Measurements from ENCODE around the gene MATCAP1. TPM values are rescaled to one million over a fixed set of nuclear protein-coding genes. Genes with fewer than 3 reads are reported as not detected.

The MATCAP1 gene
- total and polyA plus RNA-seq, 2 donors from 2014 or later, result 15.5 to 38.8 TPM

- FAIRE-seq (no peak), DNase-seq (no peak)
- no peaks in the 10 kb centered on the region for H3K9me3 ChIP-seq (ENCODE audit: control insufficient read depth in 2 of 3, insufficient read depth in 1 of 3, low read length in 3 of 3)
- intact Hi-C loops (cut with DNase I), result no loop called here
- no peak overlapping the region for H3K4me3 ChIP-seq (ENCODE audit: low read length in 3 of 3)
- H3K36me3 ChIP-seq (ENCODE audit: control insufficient read depth in 2 of 3, insufficient read depth in 3 of 3, low read length in 3 of 3), result no peaks in the 10 kb centered on the region
- H3K4me1 ChIP-seq (ENCODE audit: control insufficient read depth in 2 of 3, insufficient read depth in 2 of 3, low read depth in 1 of 3, low read length in 3 of 3), result peaks cover 0 to 48% (median 4%) of the 10 kb centered on the region in 3 donors
- TF ChIP-seq CTCF (IDR thresholded peaks at IDR 0.05; ENCODE audit: borderline replicate concordance, extremely low read depth, insufficient read depth), result no peak
- H3K9ac ChIP-seq (ENCODE audit: low read length in 3 of 3), result no peak overlapping the region
- peaks cover 44% of the 10 kb centered on the region for H3K27me3 ChIP-seq (ENCODE audit: control insufficient read depth, insufficient read depth, low read length)
- no peak overlapping the region for H3K27ac ChIP-seq (ENCODE audit: low read depth in 2 of 2, low read length in 2 of 2)
Observed at GRCh38 chr16:67166598-67167168, 17.1 kb downstream of the MATCAP1 start.

GRCh38 chr16:67166110-67166547 is 17.6 kb downstream of the MATCAP1 start:
- Histone ChIP-seq H3K4me1 (ENCODE audit: control insufficient read depth in 2 of 3, insufficient read depth in 2 of 3, low read depth in 1 of 3, low read length in 3 of 3) (peaks cover 0 to 50% (median 7%) of the 10 kb centered on the region in 3 donors), H3K9ac (ENCODE audit: low read length in 3 of 3) (no peak overlapping the region), H3K27ac (ENCODE audit: low read depth in 2 of 2, low read length in 2 of 2) (no peak overlapping the region), H3K36me3 (ENCODE audit: control insufficient read depth in 2 of 3, insufficient read depth in 3 of 3, low read length in 3 of 3) (no peaks in the 10 kb centered on the region), H3K9me3 (ENCODE audit: control insufficient read depth in 2 of 3, insufficient read depth in 1 of 3, low read length in 3 of 3) (no peaks in the 10 kb centered on the region), H3K27me3 (ENCODE audit: control insufficient read depth, insufficient read depth, low read length) (peaks cover 48% of the 10 kb centered on the region), H3K4me3 (ENCODE audit: low read length in 3 of 3) (no peak overlapping the region)
- peak in 1 of 5 donors; percentile 50 for DNase-seq
- no peak for FAIRE-seq
- TF ChIP-seq CTCF (IDR thresholded peaks at IDR 0.05; ENCODE audit: borderline replicate concordance, extremely low read depth, insufficient read depth), result no peak
- intact Hi-C loops (cut with DNase I), result no loop called here

- Histone ChIP-seq H3K4me3 (ENCODE audit: low read length in 3 of 3) (peak overlapping the region in 1 of 3 donors; percentile 18), H3K27me3 (ENCODE audit: control insufficient read depth, insufficient read depth, low read length) (peaks cover 49% of the 10 kb centered on the region), H3K9me3 (ENCODE audit: control insufficient read depth in 2 of 3, insufficient read depth in 1 of 3, low read length in 3 of 3) (no peaks in the 10 kb centered on the region), H3K4me1 (ENCODE audit: control insufficient read depth in 2 of 3, insufficient read depth in 2 of 3, low read depth in 1 of 3, low read length in 3 of 3) (peaks cover 0 to 46% (median 6%) of the 10 kb centered on the region in 3 donors), H3K27ac (ENCODE audit: low read depth in 2 of 2, low read length in 2 of 2) (no peak overlapping the region), H3K36me3 (ENCODE audit: control insufficient read depth in 2 of 3, insufficient read depth in 3 of 3, low read length in 3 of 3) (no peaks in the 10 kb centered on the region), H3K9ac (ENCODE audit: low read length in 3 of 3) (peak overlapping the region in 1 of 3 donors; percentile 16)
- FAIRE-seq, result no peak
- DNase-seq, result peak in 4 of 5 donors; percentile 28 to 57 (median 46)
- intact Hi-C loops (cut with DNase I), result no loop called here
- no peak for TF ChIP-seq CTCF (IDR thresholded peaks at IDR 0.05; ENCODE audit: borderline replicate concordance, extremely low read depth, insufficient read depth)
Observed at GRCh38 chr16:67165121-67166078, 18.4 kb downstream of the MATCAP1 start.
